Measurements from ENCODE around the gene RALGPS2. TPM values are rescaled to one million over a fixed set of nuclear protein-coding genes. Genes with fewer than 3 reads are reported as not detected.
"Not testable (repeated sequence)": the region's sequence is repeated elsewhere in the genome, so short reads cannot be mapped to it uniquely, and the experiment has no call there.

The RALGPS2 gene
- polyA plus RNA-seq, 1 donor: 25.5 TPM

- peaks cover 8% of the 10 kb centered on the region for H3K36me3 ChIP-seq (ENCODE audit: control insufficient read depth, insufficient read depth, low read length)
- no peaks in the 10 kb centered on the region for H3K4me1 ChIP-seq (ENCODE audit: control insufficient read depth, insufficient read depth, low read length)
- 94% methylated on average over 2 of the region's 9 CpGs for WGBS (ENCODE audit: insufficient coverage, low lambda C conversion rate)
- no peaks in the 10 kb centered on the region for H3K9me3 ChIP-seq (ENCODE audit: control insufficient read depth, low read depth, low read length)
- DNase-seq: peak in 1 of 2 donors; percentile 6
- H3K27me3 ChIP-seq (ENCODE audit: control insufficient read depth, insufficient read depth, low read length): no peaks in the 10 kb centered on the region
- H3K27ac ChIP-seq (ENCODE audit: low read length): no peak overlapping the region
- H3K4me3 ChIP-seq (ENCODE audit: low read length): no peak overlapping the region
Measured at GRCh38 chr1:178806665-178807300, 81.7 kb downstream of the RALGPS2 start.

GRCh38 chr1:178808529-178808928 lies 83.5 kb downstream of the RALGPS2 start:
- no peak overlapping the region for H3K4me3 ChIP-seq (ENCODE audit: low read length)
- H3K9me3 ChIP-seq (ENCODE audit: control insufficient read depth, low read depth, low read length): no peaks in the 10 kb centered on the region
- no peaks in the 10 kb centered on the region for H3K27me3 ChIP-seq (ENCODE audit: control insufficient read depth, insufficient read depth, low read length)
- no peak overlapping the region for H3K27ac ChIP-seq (ENCODE audit: low read length)
- peaks cover 10% of the 10 kb centered on the region for H3K36me3 ChIP-seq (ENCODE audit: control insufficient read depth, insufficient read depth, low read length)
- DNase-seq: no peak
- no peaks in the 10 kb centered on the region for H3K4me1 ChIP-seq (ENCODE audit: control insufficient read depth, insufficient read depth, low read length)
- WGBS (ENCODE audit: insufficient coverage, low lambda C conversion rate): 100% methylated on average over 2 of the region's 3 CpGs

- Histone ChIP-seq H3K4me3 (ENCODE audit: low read length) (no peak overlapping the region), H3K9me3 (ENCODE audit: control insufficient read depth, low read depth, low read length) (no peaks in the 10 kb centered on the region), H3K27ac (ENCODE audit: low read length) (no peak overlapping the region), H3K27me3 (ENCODE audit: control insufficient read depth, insufficient read depth, low read length) (no peaks in the 10 kb centered on the region), H3K36me3 (ENCODE audit: control insufficient read depth, insufficient read depth, low read length) (peaks cover 14% of the 10 kb centered on the region), H3K4me1 (ENCODE audit: control insufficient read depth, insufficient read depth, low read length) (no peaks in the 10 kb centered on the region)
- DNase-seq: no peak
Measured at GRCh38 chr1:178810585-178810984, 85.5 kb downstream of the RALGPS2 start.

- H3K36me3 ChIP-seq (ENCODE audit: control insufficient read depth, insufficient read depth, low read length): peaks cover 7% of the 10 kb centered on the region
- no peak for DNase-seq
- no peaks in the 10 kb centered on the region for H3K9me3 ChIP-seq (ENCODE audit: control insufficient read depth, low read depth, low read length)
- WGBS (ENCODE audit: insufficient coverage, low lambda C conversion rate): no CpG with 5 or more reads among the region's 2 CpGs
- H3K27ac ChIP-seq (ENCODE audit: low read length): no peak overlapping the region
- no peak overlapping the region for H3K4me3 ChIP-seq (ENCODE audit: low read length)
- no peaks in the 10 kb centered on the region for H3K27me3 ChIP-seq (ENCODE audit: control insufficient read depth, insufficient read depth, low read length)
- no peaks in the 10 kb centered on the region for H3K4me1 ChIP-seq (ENCODE audit: control insufficient read depth, insufficient read depth, low read length)
Measured at GRCh38 chr1:178818416-178818815, 93.4 kb downstream of the RALGPS2 start.

GRCh38 chr1:178819123-178819522 lies 94.1 kb downstream of the RALGPS2 start:
- WGBS (ENCODE audit: insufficient coverage, low lambda C conversion rate): no CpG with 5 or more reads among the region's 4 CpGs
- Histone ChIP-seq H3K27me3 (ENCODE audit: control insufficient read depth, insufficient read depth, low read length) (no peaks in the 10 kb centered on the region), H3K4me3 (ENCODE audit: low read length) (no peak overlapping the region), H3K9me3 (ENCODE audit: control insufficient read depth, low read depth, low read length) (no peaks in the 10 kb centered on the region), H3K36me3 (ENCODE audit: control insufficient read depth, insufficient read depth, low read length) (peaks cover 7% of the 10 kb centered on the region), H3K4me1 (ENCODE audit: control insufficient read depth, insufficient read depth, low read length) (no peaks in the 10 kb centered on the region), H3K27ac (ENCODE audit: low read length) (no peak overlapping the region)
- DNase-seq: no peak

GRCh38 chr1:178821134-178821866 lies 96.3 kb downstream of the RALGPS2 start:
- Histone ChIP-seq H3K36me3 (ENCODE audit: control insufficient read depth, insufficient read depth, low read length) (peaks cover 4% of the 10 kb centered on the region), H3K4me3 (ENCODE audit: low read length) (no peak overlapping the region), H3K4me1 (ENCODE audit: control insufficient read depth, insufficient read depth, low read length) (no peaks in the 10 kb centered on the region), H3K27ac (ENCODE audit: low read length) (no peak overlapping the region), H3K9me3 (ENCODE audit: control insufficient read depth, low read depth, low read length) (no peaks in the 10 kb centered on the region), H3K27me3 (ENCODE audit: control insufficient read depth, insufficient read depth, low read length) (no peaks in the 10 kb centered on the region)
- DNase-seq: no peak
- WGBS (ENCODE audit: insufficient coverage, low lambda C conversion rate): 100% methylated on average over 1 of the region's 1 CpG

GRCh38 chr1:178825167-178825566 lies 100.1 kb downstream of the RALGPS2 start:
- Histone ChIP-seq H3K27me3 (ENCODE audit: control insufficient read depth, insufficient read depth, low read length) (no peaks in the 10 kb centered on the region), H3K4me1 (ENCODE audit: control insufficient read depth, insufficient read depth, low read length) (no peaks in the 10 kb centered on the region), H3K4me3 (ENCODE audit: low read length) (no peak overlapping the region), H3K27ac (ENCODE audit: low read length) (no peak overlapping the region), H3K9me3 (ENCODE audit: control insufficient read depth, low read depth, low read length) (no peaks in the 10 kb centered on the region), H3K36me3 (ENCODE audit: control insufficient read depth, insufficient read depth, low read length) (peaks cover 4% of the 10 kb centered on the region)
- WGBS (ENCODE audit: insufficient coverage, low lambda C conversion rate): 100% methylated on average over 1 of the region's 2 CpGs
- no peak for DNase-seq

GRCh38 chr1:178844436-178844835 lies 119.4 kb downstream of the RALGPS2 start:
- Histone ChIP-seq H3K27ac (ENCODE audit: low read length) (no peak overlapping the region), H3K36me3 (ENCODE audit: control insufficient read depth, insufficient read depth, low read length) (no peaks in the 10 kb centered on the region), H3K9me3 (ENCODE audit: control insufficient read depth, low read depth, low read length) (no peaks in the 10 kb centered on the region), H3K4me1 (ENCODE audit: control insufficient read depth, insufficient read depth, low read length) (no peaks in the 10 kb centered on the region), H3K4me3 (ENCODE audit: low read length) (no peak overlapping the region), H3K27me3 (ENCODE audit: control insufficient read depth, insufficient read depth, low read length) (no peaks in the 10 kb centered on the region)
- DNase-seq: no peak
- 93% methylated on average over 2 of the region's 3 CpGs for WGBS (ENCODE audit: insufficient coverage, low lambda C conversion rate)

- no peak overlapping the region for H3K4me3 ChIP-seq (ENCODE audit: low read length)
- H3K27ac ChIP-seq (ENCODE audit: low read length): no peak overlapping the region
- no peaks in the 10 kb centered on the region for H3K9me3 ChIP-seq (ENCODE audit: control insufficient read depth, low read depth, low read length)
- no peaks in the 10 kb centered on the region for H3K27me3 ChIP-seq (ENCODE audit: control insufficient read depth, insufficient read depth, low read length)
- no peak for DNase-seq
- no peaks in the 10 kb centered on the region for H3K4me1 ChIP-seq (ENCODE audit: control insufficient read depth, insufficient read depth, low read length)
- no peaks in the 10 kb centered on the region for H3K36me3 ChIP-seq (ENCODE audit: control insufficient read depth, insufficient read depth, low read length)
Measured at GRCh38 chr1:178846306-178846705, 121.3 kb downstream of the RALGPS2 start.

- Histone ChIP-seq H3K4me3 (ENCODE audit: low read length) (no peak overlapping the region), H3K27me3 (ENCODE audit: control insufficient read depth, insufficient read depth, low read length) (no peaks in the 10 kb centered on the region), H3K36me3 (ENCODE audit: control insufficient read depth, insufficient read depth, low read length) (no peaks in the 10 kb centered on the region), H3K9me3 (ENCODE audit: control insufficient read depth, low read depth, low read length) (no peaks in the 10 kb centered on the region), H3K27ac (ENCODE audit: low read length) (no peak overlapping the region), H3K4me1 (ENCODE audit: control insufficient read depth, insufficient read depth, low read length) (no peaks in the 10 kb centered on the region)
- WGBS (ENCODE audit: insufficient coverage, low lambda C conversion rate): 67% methylated on average over 1 of the region's 2 CpGs
- DNase-seq: peak in 1 of 2 donors; percentile 5
Measured at GRCh38 chr1:178847396-178847849, 122.4 kb downstream of the RALGPS2 start.

- H3K27ac ChIP-seq (ENCODE audit: low read length); H3K36me3 ChIP-seq (ENCODE audit: control insufficient read depth, insufficient read depth, low read length); DNase-seq; H3K9me3 ChIP-seq (ENCODE audit: control insufficient read depth, low read depth, low read length); H3K4me3 ChIP-seq (ENCODE audit: low read length); H3K27me3 ChIP-seq (ENCODE audit: control insufficient read depth, insufficient read depth, low read length); H3K4me1 ChIP-seq (ENCODE audit: control insufficient read depth, insufficient read depth, low read length): not testable (repeated sequence)
- no CpG with 5 or more reads among the region's 1 CpG for WGBS (ENCODE audit: insufficient coverage, low lambda C conversion rate)
Measured at GRCh38 chr1:178847919-178848318, 122.9 kb downstream of the RALGPS2 start.
